H1 (cell line): ENCODE results near the gene MAGI2. TPM values are rescaled to one million over a fixed set of nuclear protein-coding genes. Genes with fewer than 3 reads are reported as not detected.

Experiments used
- CTCF ChIA-PET: fragments of 300-600 bp; sonication (Branson Sonifier 250); formaldehyde crosslinking; loops from one replicate; lab custom pipeline; 2021; ENCODE audit not compliant: partially characterized antibody; lab: Charles Lee
- POLR2A ChIA-PET: fragments of 300-600 bp; sonication (Branson Sonifier 250); formaldehyde crosslinking; loops from one replicate; lab custom pipeline; 2021; ENCODE audit warnings: inconsistent platforms; ENCODE audit not compliant: partially characterized antibody; lab: Charles Lee
- DNase-seq, 2 experiments: peaks; one replicate each; pipeline versions ENCODE4 v3.0.0 to v3.0.0-alpha.2; 2010 to 2022; ENCODE audit warnings: low spot score in 2 of 2, low read depth in 1 of 2, mixed read lengths in 1 of 2
- FAIRE-seq: peaks from 2 replicates; lab custom pipeline; 2011; peaks lifted over from hg19 to GRCh38; lab: Jason Lieb, UNC
- H2AFZ ChIP-seq: 2 replicates; pipeline ENCODE4 v1.8.1; 2012; ENCODE audit warnings: low read length, inconsistent platforms
- H2AK5ac ChIP-seq: 2 replicates; pipeline ENCODE4 v1.6.1; 2013; ENCODE audit warnings: low read depth, low read length
- H2BK120ac ChIP-seq: replicated peaks from 2 replicates; pipeline ENCODE3; 2013; ENCODE audit warnings: low read depth, low read length, inconsistent platforms
- H2BK12ac ChIP-seq: 2 replicates; pipeline ENCODE4 v1.6.1; 2013; ENCODE audit warnings: low read depth, low read length
- H2BK15ac ChIP-seq: 2 replicates; pipeline ENCODE4 v1.6.1; 2013; ENCODE audit warnings: low read length
- H2BK20ac ChIP-seq: 2 replicates; pipeline ENCODE4 v1.6.1; 2013; ENCODE audit warnings: low read length
- H2BK5ac ChIP-seq: 2 replicates; pipeline ENCODE4 v1.6.1; 2013; ENCODE audit warnings: low read depth, low read length
- H3K14ac ChIP-seq: 2 replicates; pipeline ENCODE4 v1.6.1; 2013; ENCODE audit warnings: inconsistent platforms; ENCODE audit not compliant: insufficient read length
- H3K18ac ChIP-seq: 2 replicates; pipeline ENCODE4 v1.6.1; 2013; ENCODE audit warnings: low read length; ENCODE audit errors: extremely low read depth
- H3K23ac ChIP-seq: 2 replicates; pipeline ENCODE4 v1.6.1; 2013; ENCODE audit warnings: inconsistent platforms; ENCODE audit not compliant: insufficient read length
- H3K23me2 ChIP-seq: 2 replicates; pipeline ENCODE4 v1.6.1; 2013; ENCODE audit warnings: low read depth, low read length
- H3K27ac ChIP-seq: 2 replicates; pipeline ENCODE4 v1.6.1; 2011; ENCODE audit warnings: low read depth, low read length, inconsistent platforms
- H3K27me3 ChIP-seq, 4 experiments: replicated peaks in 1 of 4; 1 replicate in 1 of 4; 2 replicates in 3 of 4; pipeline versions ENCODE4 v1.6.1 to v1.8.1; 2011 to 2013; ENCODE audit warnings: low read length in 3 of 4, mild to moderate bottlenecking in 3 of 4, inconsistent platforms in 2 of 4, mixed read lengths in 2 of 4, moderate library complexity in 1 of 4; ENCODE audit not compliant: control insufficient read depth in 3 of 4, insufficient read depth in 3 of 4; ENCODE audit errors: extremely low read depth in 1 of 4
- H3K36me3 ChIP-seq, 4 experiments: 2 replicates each; pipeline versions ENCODE4 v1.6.1 to v1.8.1; 2011 to 2013; ENCODE audit warnings: mild to moderate bottlenecking in 4 of 4, low read length in 3 of 4, moderate library complexity in 2 of 4, control low read depth in 1 of 4, inconsistent platforms in 1 of 4; ENCODE audit not compliant: insufficient read depth in 4 of 4, control insufficient read depth in 2 of 4
- H3K4ac ChIP-seq: replicated peaks from 2 replicates; pipeline ENCODE3; 2013; ENCODE audit warnings: low read length, low read depth, mixed read lengths, inconsistent platforms; ENCODE audit not compliant: insufficient read length
- H3K4me1 ChIP-seq, 4 experiments: replicated peaks in 1 of 4; 1 replicate in 1 of 4; 2 replicates in 3 of 4; pipeline versions ENCODE4 v1.6.1 to v1.8.1; 2011 to 2013; ENCODE audit warnings: low read length in 3 of 4, inconsistent platforms in 2 of 4, mixed read lengths in 1 of 4; ENCODE audit not compliant: insufficient read depth in 4 of 4, control insufficient read depth in 3 of 4
- H3K4me2 ChIP-seq, 2 experiments: 2 replicates each; pipeline versions ENCODE4 v1.6.1 to v1.8.1; 2011 to 2013; ENCODE audit warnings: low read depth in 2 of 2, low read length in 2 of 2, control low read depth in 1 of 2, inconsistent platforms in 1 of 2, mild to moderate bottlenecking in 1 of 2; ENCODE audit not compliant: insufficient read depth in 1 of 2
- H3K4me3 ChIP-seq, 4 experiments: fragments of 200-600, 300-600 bp in 1 of 4; sonication (generic), shearing (Covaris generic), sonication (Bioruptor Twin) in 1 of 4; 2 replicates each; pipeline versions ENCODE4 v1.5.1 to v1.8.1; 2011 to 2016; ENCODE audit warnings: low read length in 4 of 4, low read depth in 3 of 4, control low read depth in 2 of 4, inconsistent platforms in 2 of 4, mild to moderate bottlenecking in 2 of 4, mixed read lengths in 1 of 4, moderate library complexity in 1 of 4; ENCODE audit not compliant: insufficient read depth in 2 of 4; ENCODE audit errors: extremely low read depth in 1 of 4
- H3K56ac ChIP-seq: replicated peaks from 2 replicates; pipeline ENCODE3; 2013; ENCODE audit warnings: low read depth, mild to moderate bottlenecking, mixed read lengths, low read length, inconsistent platforms; ENCODE audit not compliant: insufficient read length
- H3K79me1 ChIP-seq: 2 replicates; pipeline ENCODE4 v1.6.1; 2013; ENCODE audit warnings: low read depth, low read length, control low read depth
- H3K79me2 ChIP-seq, 2 experiments: 2 replicates each; pipeline versions ENCODE4 v1.6.1 to v1.8.1; 2012 to 2013; ENCODE audit warnings: low read length in 2 of 2, mild to moderate bottlenecking in 2 of 2, inconsistent platforms in 1 of 2; ENCODE audit not compliant: insufficient read depth in 2 of 2, control insufficient read depth in 1 of 2
- H3K9ac ChIP-seq, 4 experiments: replicated peaks in 1 of 4; 1 replicate in 1 of 4; 2 replicates in 3 of 4; pipeline versions ENCODE4 v1.6.1 to v1.8.1; 2011 to 2013; ENCODE audit warnings: low read depth in 3 of 4, low read length in 3 of 4, control low read depth in 2 of 4, mild to moderate bottlenecking in 2 of 4, moderate library complexity in 2 of 4, inconsistent platforms in 1 of 4; ENCODE audit errors: extremely low read depth in 1 of 4
- H3K9me3 ChIP-seq, 2 experiments: 2 replicates each; pipeline versions ENCODE4 v1.6.1 to v1.8.1; 2012 to 2013; ENCODE audit warnings: mild to moderate bottlenecking in 2 of 2, moderate library complexity in 2 of 2, control low read depth in 1 of 2, inconsistent platforms in 1 of 2, low read depth in 1 of 2, low read length in 1 of 2, mixed read lengths in 1 of 2; ENCODE audit not compliant: insufficient read depth in 2 of 2
- H4K20me1 ChIP-seq, 2 experiments: replicated peaks in 1 of 2; 2 replicates each; pipeline versions ENCODE3 to v1.8.1; 2011 to 2013; ENCODE audit warnings: inconsistent platforms in 2 of 2, low read length in 2 of 2, mild to moderate bottlenecking in 1 of 2; ENCODE audit not compliant: insufficient read depth in 2 of 2, control insufficient read depth in 1 of 2
- H4K5ac ChIP-seq: 2 replicates; pipeline ENCODE4 v1.6.1; 2013; ENCODE audit warnings: low read length, low read depth, mixed read lengths, inconsistent platforms; ENCODE audit not compliant: insufficient read length
- H4K8ac ChIP-seq: 2 replicates; pipeline ENCODE4 v1.8.0; 2013; ENCODE audit warnings: mild to moderate bottlenecking, moderate library complexity, low read length, inconsistent platforms; ENCODE audit not compliant: insufficient read depth; ENCODE audit errors: extremely low read depth
- H4K91ac ChIP-seq: replicated peaks from 2 replicates; pipeline ENCODE3; 2013; ENCODE audit warnings: low read length, mixed read lengths, inconsistent platforms; ENCODE audit not compliant: insufficient read length
- CEBPB ChIP-seq: IDR thresholded peaks from 2 replicates; pipeline ENCODE4 v1.6.1; 2012; ENCODE audit warnings: low read depth, low read length
- CHD2 ChIP-seq: IDR thresholded peaks from 2 replicates; pipeline ENCODE4 v1.6.1; 2012; ENCODE audit warnings: low read length, improper control_type of control experiment
- EP300 ChIP-seq, 2 experiments: IDR thresholded peaks; 1 replicate in 1 of 2; 2 replicates in 1 of 2; pipeline ENCODE4 v1.6.1; 2011 to 2012; ENCODE audit warnings: low read depth in 2 of 2, low read length in 2 of 2, mild to moderate bottlenecking in 2 of 2, borderline replicate concordance in 1 of 2, inconsistent platforms in 1 of 2, moderate library complexity in 1 of 2
- GTF2F1 ChIP-seq: IDR thresholded peaks from 2 replicates; pipeline ENCODE4 v1.6.1; 2012; ENCODE audit warnings: low read depth, low read length, improper control_type of control experiment, borderline replicate concordance
- KDM1A ChIP-seq: fragments of 200-600, 300-600 bp; sonication (generic); IDR thresholded peaks from 2 replicates; pipeline ENCODE4 v1.7.1; 2016; ENCODE audit warnings: mild to moderate bottlenecking, low read length, borderline replicate concordance
- KDM5A ChIP-seq: fragments of 200-600 bp; IDR thresholded peaks from 2 replicates; pipeline ENCODE4 v1.7.1; 2012; ENCODE audit warnings: mild to moderate bottlenecking, low read length, inconsistent platforms, mixed read lengths
- POLR2A ChIP-seq, 2 experiments: IDR thresholded peaks; 1 replicate in 1 of 2; 2 replicates in 1 of 2; pipeline ENCODE4 v1.6.1; 2011; ENCODE audit warnings: low read depth in 2 of 2, low read length in 2 of 2, mild to moderate bottlenecking in 2 of 2; ENCODE audit errors: control extremely low read depth in 1 of 2
- POLR2AphosphoS5 ChIP-seq: IDR thresholded peaks from 2 replicates; pipeline ENCODE4 v1.6.1; 2011; ENCODE audit warnings: low read depth, low read length
- SAP30 ChIP-seq: fragments of 300-600 bp; sonication (generic); IDR thresholded peaks from 2 replicates; pipeline ENCODE4 v1.7.1; 2012; ENCODE audit warnings: low read length, moderate library complexity, mild to moderate bottlenecking, inconsistent platforms; ENCODE audit not compliant: insufficient read depth, insufficient replicate concordance
- SIRT6 ChIP-seq: IDR thresholded peaks from one replicate; pipeline ENCODE4 v1.7.1; 2012; ENCODE audit warnings: low read length, inconsistent platforms
- SP4 ChIP-seq: IDR thresholded peaks from 2 replicates; pipeline ENCODE4 v1.6.1; 2012; ENCODE audit warnings: low read length, inconsistent platforms
- TEAD4 ChIP-seq: IDR thresholded peaks from 2 replicates; pipeline ENCODE4 v1.6.1; 2012; ENCODE audit warnings: low read depth, low read length, inconsistent platforms, mixed read lengths
- YY1 ChIP-seq: IDR thresholded peaks from 2 replicates; pipeline ENCODE4 v1.6.1; 2011; ENCODE audit warnings: low read depth, mild to moderate bottlenecking, low read length
- polyA plus RNA-seq, 7 experiments: library from polyadenylated mRNA; depleted of rRNA in 3 of 7; stranded (reverse) in 5 of 7; unstranded in 2 of 7; fragments of >200 nt in 5 of 7; fragments of 200-250 nt in 2 of 7; gene quantifications; 1 replicate in 5 of 7; 2 replicates in 1 of 7; 4 replicates in 1 of 7; pipeline versions ENCODE4 v1.2.1 to v1.2.3, GENCODE V29; 2011 to 2013; ENCODE audit warnings: missing spikeins in 2 of 7, mixed read lengths in 2 of 7
- total RNA-seq: library from RNA; stranded (reverse); fragmentation: NEBNext Ultra II Directional; extraction: Animal tissue kit (Norgen Biotek cat#: 25700); gene quantifications from 2 replicates; pipeline ENCODE4 v1.2.1, GENCODE V29; 2021
- TF ChIP-seq, protein P1 (sequence below), 3 experiments: IDR thresholded peaks; 1 replicate in 2 of 3; 2 replicates in 1 of 3; pipeline versions ENCODE4 v1.5.1 to v1.6.1; 2011; ENCODE audit warnings: low read length in 3 of 3, mild to moderate bottlenecking in 3 of 3, inconsistent platforms in 2 of 3, low read depth in 1 of 3, moderate library complexity in 1 of 3; ENCODE audit not compliant: insufficient read depth in 1 of 3; ENCODE audit errors: control extremely low read depth in 1 of 3

The MAGI2 gene
- total and polyA plus RNA-seq, 2 of the 8 experiments (the other 6 are each of a cell fraction or from before 2014, with no cell fraction given): 6.0 to 27.3 TPM

DNA sequence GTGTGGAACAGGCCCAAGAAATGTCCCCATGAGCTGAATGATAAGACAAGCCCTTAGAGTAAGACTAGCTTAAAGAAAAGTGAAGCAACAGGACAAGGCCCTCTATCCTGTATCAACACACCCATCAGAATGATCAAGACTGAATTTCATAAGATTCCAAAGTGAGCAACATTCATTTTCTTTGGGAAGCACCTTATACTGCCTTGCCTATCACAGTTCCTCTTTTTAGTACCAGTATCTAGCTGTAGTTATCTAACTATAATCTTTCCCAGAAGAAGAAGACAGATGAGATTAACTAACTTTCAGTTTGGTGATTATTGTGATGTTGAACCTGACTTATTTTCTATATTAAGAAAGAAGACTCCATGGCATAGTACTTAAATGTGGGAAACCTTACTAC is 1263.7 kb downstream of the MAGI2 start:
- H3K27ac ChIP-seq: no peak overlapping the region
- H3K4ac ChIP-seq: no peak overlapping the region
- no peak overlapping the region for H3K4me2 ChIP-seq
- H4K8ac ChIP-seq: no peak overlapping the region
- no peak overlapping the region for H2BK12ac ChIP-seq
- no peaks in the 10 kb centered on the region for H3K79me2 ChIP-seq
- no peaks in the 10 kb centered on the region for H3K9me3 ChIP-seq
- no peak overlapping the region for H2AK5ac ChIP-seq
- no peak for DNase-seq
- no peak overlapping the region for H2BK5ac ChIP-seq
- H3K14ac ChIP-seq: no peak overlapping the region
- FAIRE-seq: no peak
- no peak overlapping the region for H4K5ac ChIP-seq
- CTCF ChIA-PET: interaction anchor here (1.2 kb wide), 1 partner anchor 99 kb away, joined by 4 read pairs; no protein-coding TSS in a partner anchor
- no peaks in the 10 kb centered on the region for H3K23me2 ChIP-seq
- no peak overlapping the region for H3K4me3 ChIP-seq
- H2BK15ac ChIP-seq: no peak overlapping the region
- H3K79me1 ChIP-seq: no peaks in the 10 kb centered on the region; the same call in 1 of the 2 replicates
- H2AFZ ChIP-seq: no peak overlapping the region
- H3K18ac ChIP-seq: no peak overlapping the region
- H3K56ac ChIP-seq: no peak overlapping the region
- POLR2A ChIA-PET: no interaction called here
- no peak overlapping the region for H3K23ac ChIP-seq
- no peaks in the 10 kb centered on the region for H3K4me1 ChIP-seq
- no peaks in the 10 kb centered on the region for H3K27me3 ChIP-seq
- no peak overlapping the region for H4K91ac ChIP-seq
- no peak overlapping the region for H3K9ac ChIP-seq
- H2BK120ac ChIP-seq: no peak overlapping the region
- H4K20me1 ChIP-seq: no peaks in the 10 kb centered on the region
- no peaks in the 10 kb centered on the region; a peak in 2 of 8 replicates for H3K36me3 ChIP-seq
- H2BK20ac ChIP-seq: no peak overlapping the region
- TF ChIP-seq SP4 (no peak), POLR2AphosphoS5 (no peak), GTF2F1 (no peak), POLR2A (IDR thresholded peaks at IDR 0.05; ENCODE audit: control extremely low read depth in 1 of 2, low read depth in 2 of 2, low read length in 2 of 2) (no peak), KDM5A (no peak), KDM1A (no peak), CEBPB (no peak), EP300 (IDR thresholded peaks at IDR 0.05; ENCODE audit: borderline replicate concordance in 1 of 2, low read depth in 2 of 2, low read length in 2 of 2) (no peak), SIRT6 (no peak), SAP30 (no peak), CHD2 (no peak), YY1 (no peak), TEAD4 (no peak)
- TF ChIP-seq, protein P1, sequence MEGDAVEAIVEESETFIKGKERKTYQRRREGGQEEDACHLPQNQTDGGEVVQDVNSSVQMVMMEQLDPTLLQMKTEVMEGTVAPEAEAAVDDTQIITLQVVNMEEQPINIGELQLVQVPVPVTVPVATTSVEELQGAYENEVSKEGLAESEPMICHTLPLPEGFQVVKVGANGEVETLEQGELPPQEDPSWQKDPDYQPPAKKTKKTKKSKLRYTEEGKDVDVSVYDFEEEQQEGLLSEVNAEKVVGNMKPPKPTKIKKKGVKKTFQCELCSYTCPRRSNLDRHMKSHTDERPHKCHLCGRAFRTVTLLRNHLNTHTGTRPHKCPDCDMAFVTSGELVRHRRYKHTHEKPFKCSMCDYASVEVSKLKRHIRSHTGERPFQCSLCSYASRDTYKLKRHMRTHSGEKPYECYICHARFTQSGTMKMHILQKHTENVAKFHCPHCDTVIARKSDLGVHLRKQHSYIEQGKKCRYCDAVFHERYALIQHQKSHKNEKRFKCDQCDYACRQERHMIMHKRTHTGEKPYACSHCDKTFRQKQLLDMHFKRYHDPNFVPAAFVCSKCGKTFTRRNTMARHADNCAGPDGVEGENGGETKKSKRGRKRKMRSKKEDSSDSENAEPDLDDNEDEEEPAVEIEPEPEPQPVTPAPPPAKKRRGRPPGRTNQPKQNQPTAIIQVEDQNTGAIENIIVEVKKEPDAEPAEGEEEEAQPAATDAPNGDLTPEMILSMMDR (IDR thresholded peaks at IDR 0.05; ENCODE audit: control extremely low read depth in 1 of 3, insufficient read depth in 1 of 3, low read depth in 1 of 3, low read length in 3 of 3): no peak
